Glutamatergic neuron (in vitro differentiated cells): ENCODE data around the gene LYRM9. TPM values are rescaled to one million over a fixed set of nuclear protein-coding genes. Genes with fewer than 3 reads are reported as not detected.
A peak's percentile ranks its signal among the peaks of the same experiment; 100 is the strongest.

Experiments used
- DNase-seq: peaks from one replicate; pipeline ENCODE4 v3.0.0; 2022
- H3K27ac Mint-ChIP-seq: one replicate; pipeline ENCODE4 v1.8.0; 2020; ENCODE audit warnings: mild to moderate bottlenecking, mixed read lengths, inconsistent platforms; ENCODE audit not compliant: unreplicated experiment
- H3K27me3 Mint-ChIP-seq: one replicate; pipeline ENCODE4 v1.8.0; 2020; ENCODE audit warnings: mild to moderate bottlenecking, moderate library complexity, mixed read lengths, inconsistent platforms; ENCODE audit not compliant: unreplicated experiment
- H3K36me3 Mint-ChIP-seq: one replicate; pipeline ENCODE4 v1.8.0; 2020; ENCODE audit warnings: mild to moderate bottlenecking, mixed read lengths, inconsistent platforms; ENCODE audit not compliant: unreplicated experiment
- H3K4me1 Mint-ChIP-seq: one replicate; pipeline ENCODE4 v1.8.0; 2020; ENCODE audit warnings: mild to moderate bottlenecking, low read depth, mixed read lengths, inconsistent platforms; ENCODE audit not compliant: unreplicated experiment
- H3K4me3 Mint-ChIP-seq: one replicate; pipeline ENCODE4 v1.8.0; 2020; ENCODE audit warnings: mild to moderate bottlenecking, mixed read lengths, inconsistent platforms; ENCODE audit not compliant: unreplicated experiment
- H3K9me3 Mint-ChIP-seq: one replicate; pipeline ENCODE4 v1.8.0; 2020; ENCODE audit warnings: mild to moderate bottlenecking, moderate library complexity, mixed read lengths, inconsistent platforms; ENCODE audit not compliant: unreplicated experiment
- CTCF ChIP-seq: fragments of 200-600 bp; sonication (generic); IDR thresholded peaks from one replicate; pipeline ENCODE4 v1.5.0; 2021; ENCODE audit not compliant: partially characterized antibody, unreplicated experiment
- total RNA-seq: library from RNA; stranded (reverse); fragmentation: NEBNext Ultra II Directional; extraction: Animal tissue kit (Norgen Biotek cat#: 25700); gene quantifications from one replicate; pipeline ENCODE4 v1.2.1, GENCODE V29; 2021; ENCODE audit not compliant: unreplicated experiment

The LYRM9 gene
- total RNA-seq, 1 donor from 2014 or later: 10.6 TPM

DNA sequence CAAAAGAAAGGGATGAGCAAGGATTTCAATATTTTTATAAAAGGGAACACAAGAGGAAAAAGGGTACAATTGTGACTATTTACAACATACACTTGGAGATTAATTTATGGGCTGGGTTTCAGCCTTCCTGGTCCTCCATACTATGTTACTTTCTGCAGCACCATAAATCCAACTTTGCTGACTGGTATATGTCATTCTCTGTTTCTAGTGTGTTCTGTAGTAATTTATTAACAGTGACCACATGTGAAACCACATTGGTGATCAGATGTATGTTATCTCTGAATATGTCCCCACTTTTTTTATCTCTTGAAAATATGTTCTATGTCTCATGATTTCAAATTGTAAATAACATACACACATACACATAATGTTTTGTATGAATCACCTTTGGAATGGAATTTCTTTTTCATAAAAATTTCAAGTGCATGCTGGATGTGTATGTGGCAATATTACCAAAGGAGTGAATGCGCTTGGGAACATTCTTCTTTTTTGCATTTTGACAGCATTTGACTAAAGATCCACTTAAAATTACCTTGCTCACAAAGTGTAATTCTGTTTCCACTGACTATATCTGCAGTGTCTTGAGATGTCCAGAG is 2.9 kb upstream of the LYRM9 start:
- Mint-ChIP-seq H3K4me3 (peak overlapping the region; percentile 59), H3K9me3 (peaks cover 1% of the 10 kb centered on the region), H3K27me3 (peaks cover 5% of the 10 kb centered on the region), H3K36me3 (no peaks in the 10 kb centered on the region), H3K27ac (peak overlapping the region; percentile 75), H3K4me1 (peaks cover 23% of the 10 kb centered on the region)
- no peak for DNase-seq
- TF ChIP-seq CTCF: no peak

DNA sequence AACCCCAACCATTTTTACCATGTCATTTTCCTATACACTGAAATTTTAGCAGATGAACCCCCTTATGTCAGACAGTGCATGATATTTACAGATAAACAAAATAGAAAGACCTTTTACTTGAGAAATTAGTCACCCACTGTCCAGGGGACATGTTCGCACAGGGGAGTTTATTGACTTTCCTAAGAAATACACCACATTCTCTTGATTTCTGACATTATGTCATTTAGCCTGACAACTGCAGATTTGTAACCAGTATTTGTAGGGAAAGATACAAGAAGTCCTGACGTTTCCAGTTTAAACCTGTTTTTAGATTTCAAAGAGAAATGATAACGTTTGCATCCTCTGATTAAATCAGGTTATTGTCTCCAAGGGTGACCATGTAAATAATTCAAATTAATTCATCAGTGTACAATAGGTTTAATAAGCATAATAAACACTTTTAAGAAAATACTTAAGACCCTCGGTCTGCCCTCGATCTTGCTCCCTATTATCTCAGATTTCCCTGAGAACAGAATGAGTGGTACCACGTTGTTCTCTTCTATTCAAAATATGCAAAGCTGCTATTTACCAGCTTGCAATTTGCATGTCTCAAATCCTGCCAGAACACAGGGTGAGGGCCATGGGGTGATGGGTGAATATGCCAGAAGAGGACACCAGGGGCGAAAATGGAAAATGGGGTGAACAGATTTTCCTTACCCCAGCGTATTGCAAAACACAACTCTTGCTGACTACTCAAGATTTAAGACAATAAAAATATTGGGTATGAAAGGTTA is 2.1 kb upstream of the LYRM9 start:
- no peaks in the 10 kb centered on the region for H3K36me3 Mint-ChIP-seq
- H3K27me3 Mint-ChIP-seq: peaks cover 5% of the 10 kb centered on the region
- no peak for TF ChIP-seq CTCF
- H3K4me3 Mint-ChIP-seq: peak overlapping the region; percentile 59
- peaks cover 23% of the 10 kb centered on the region for H3K4me1 Mint-ChIP-seq
- H3K9me3 Mint-ChIP-seq: peaks cover 1% of the 10 kb centered on the region
- no peak for DNase-seq
- H3K27ac Mint-ChIP-seq: peak overlapping the region; percentile 88

- H3K27ac Mint-ChIP-seq: peak overlapping the region; percentile 88
- TF ChIP-seq CTCF: no peak
- H3K4me1 Mint-ChIP-seq: peaks cover 23% of the 10 kb centered on the region
- H3K27me3 Mint-ChIP-seq: peaks cover 3% of the 10 kb centered on the region
- no peak for DNase-seq
- H3K4me3 Mint-ChIP-seq: peak overlapping the region; percentile 63
- H3K9me3 Mint-ChIP-seq: peaks cover 1% of the 10 kb centered on the region
- H3K36me3 Mint-ChIP-seq: no peaks in the 10 kb centered on the region
Observed at GRCh38 chr17:27893841-27894503, 807 bp upstream of the LYRM9 start.

- TF ChIP-seq CTCF: no peak
- H3K27ac Mint-ChIP-seq: peak overlapping the region; percentile 69
- H3K27me3 Mint-ChIP-seq: peaks cover 2% of the 10 kb centered on the region
- peak overlapping the region; percentile 86 for H3K4me3 Mint-ChIP-seq
- H3K9me3 Mint-ChIP-seq: peaks cover 1% of the 10 kb centered on the region
- no peak for DNase-seq
- H3K4me1 Mint-ChIP-seq: peaks cover 23% of the 10 kb centered on the region
- no peaks in the 10 kb centered on the region for H3K36me3 Mint-ChIP-seq
Observed at GRCh38 chr17:27892542-27892865, 661 bp downstream of the LYRM9 start.

- TF ChIP-seq CTCF: no peak
- no peak overlapping the region for H3K4me3 Mint-ChIP-seq
- H3K4me1 Mint-ChIP-seq: peaks cover 23% of the 10 kb centered on the region
Observed at GRCh38 chr17:27891841-27892240, 1.3 kb downstream of the LYRM9 start.

More at GRCh38 chr17:27891841-27892240, 1.3 kb downstream of the LYRM9 start:
- peaks cover 2% of the 10 kb centered on the region for H3K27me3 Mint-ChIP-seq
- no peak for DNase-seq
- no peaks in the 10 kb centered on the region for H3K36me3 Mint-ChIP-seq
- H3K27ac Mint-ChIP-seq: no peak overlapping the region
- H3K9me3 Mint-ChIP-seq: peaks cover 1% of the 10 kb centered on the region
